ENCODE results near the gene MAP2K5.

MAP2K5 gene

DNA sequence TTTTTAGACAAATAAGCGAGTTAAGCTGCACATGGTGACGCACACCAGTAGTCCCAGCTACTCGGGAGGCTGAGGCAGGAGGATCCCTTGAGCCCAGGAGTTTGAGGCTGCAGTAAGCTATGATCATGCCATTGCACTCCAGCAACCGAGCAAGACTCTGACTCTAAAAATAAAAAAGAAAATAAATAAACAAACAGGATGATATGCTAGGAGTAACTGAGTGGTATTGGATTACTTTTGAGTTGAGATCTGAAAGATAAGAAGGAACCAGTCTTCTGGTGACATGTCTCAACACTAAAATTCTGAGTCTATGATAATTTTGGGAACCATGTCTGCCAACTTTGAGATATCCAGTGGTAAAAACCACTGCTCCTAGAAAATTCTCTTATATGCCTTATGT, 173.7 kb downstream of the MAP2K5 start:
- DNase-seq (ENCODE audit: low read depth): no peak
- TF ChIP-seq, protein P1, sequence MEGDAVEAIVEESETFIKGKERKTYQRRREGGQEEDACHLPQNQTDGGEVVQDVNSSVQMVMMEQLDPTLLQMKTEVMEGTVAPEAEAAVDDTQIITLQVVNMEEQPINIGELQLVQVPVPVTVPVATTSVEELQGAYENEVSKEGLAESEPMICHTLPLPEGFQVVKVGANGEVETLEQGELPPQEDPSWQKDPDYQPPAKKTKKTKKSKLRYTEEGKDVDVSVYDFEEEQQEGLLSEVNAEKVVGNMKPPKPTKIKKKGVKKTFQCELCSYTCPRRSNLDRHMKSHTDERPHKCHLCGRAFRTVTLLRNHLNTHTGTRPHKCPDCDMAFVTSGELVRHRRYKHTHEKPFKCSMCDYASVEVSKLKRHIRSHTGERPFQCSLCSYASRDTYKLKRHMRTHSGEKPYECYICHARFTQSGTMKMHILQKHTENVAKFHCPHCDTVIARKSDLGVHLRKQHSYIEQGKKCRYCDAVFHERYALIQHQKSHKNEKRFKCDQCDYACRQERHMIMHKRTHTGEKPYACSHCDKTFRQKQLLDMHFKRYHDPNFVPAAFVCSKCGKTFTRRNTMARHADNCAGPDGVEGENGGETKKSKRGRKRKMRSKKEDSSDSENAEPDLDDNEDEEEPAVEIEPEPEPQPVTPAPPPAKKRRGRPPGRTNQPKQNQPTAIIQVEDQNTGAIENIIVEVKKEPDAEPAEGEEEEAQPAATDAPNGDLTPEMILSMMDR (IDR thresholded peaks at IDR 0.05; ENCODE audit: control insufficient read depth, extremely low read depth, insufficient read depth): no peak
- H3K4me3 ChIP-seq (ENCODE audit: low read depth, low read length): no peak overlapping the region

DNA sequence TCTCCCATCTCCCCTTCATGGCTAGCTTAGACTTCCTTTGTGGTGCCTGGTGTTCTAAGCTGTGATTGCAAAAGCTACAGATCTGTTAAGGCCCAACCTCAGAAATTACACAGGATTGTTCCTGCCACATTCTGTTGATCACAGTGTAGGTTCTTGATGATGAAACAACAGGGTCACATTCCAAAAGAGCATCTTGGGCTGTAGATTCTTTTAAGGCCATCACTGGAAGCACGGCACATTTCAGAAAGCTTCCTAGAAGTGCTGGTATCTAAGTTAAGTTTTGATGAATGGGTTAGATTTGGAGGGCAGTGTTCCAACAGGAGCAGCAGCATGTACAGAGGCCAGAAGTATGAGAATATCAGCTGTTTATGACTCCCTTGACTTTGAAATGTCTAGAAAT, 175.3 kb downstream of the MAP2K5 start:
- no peak overlapping the region for H3K4me3 ChIP-seq (ENCODE audit: low read depth, low read length)
- no peak for DNase-seq (ENCODE audit: low read depth)
- TF ChIP-seq, protein P1 (IDR thresholded peaks at IDR 0.05; ENCODE audit: control insufficient read depth, extremely low read depth, insufficient read depth): no peak

DNA sequence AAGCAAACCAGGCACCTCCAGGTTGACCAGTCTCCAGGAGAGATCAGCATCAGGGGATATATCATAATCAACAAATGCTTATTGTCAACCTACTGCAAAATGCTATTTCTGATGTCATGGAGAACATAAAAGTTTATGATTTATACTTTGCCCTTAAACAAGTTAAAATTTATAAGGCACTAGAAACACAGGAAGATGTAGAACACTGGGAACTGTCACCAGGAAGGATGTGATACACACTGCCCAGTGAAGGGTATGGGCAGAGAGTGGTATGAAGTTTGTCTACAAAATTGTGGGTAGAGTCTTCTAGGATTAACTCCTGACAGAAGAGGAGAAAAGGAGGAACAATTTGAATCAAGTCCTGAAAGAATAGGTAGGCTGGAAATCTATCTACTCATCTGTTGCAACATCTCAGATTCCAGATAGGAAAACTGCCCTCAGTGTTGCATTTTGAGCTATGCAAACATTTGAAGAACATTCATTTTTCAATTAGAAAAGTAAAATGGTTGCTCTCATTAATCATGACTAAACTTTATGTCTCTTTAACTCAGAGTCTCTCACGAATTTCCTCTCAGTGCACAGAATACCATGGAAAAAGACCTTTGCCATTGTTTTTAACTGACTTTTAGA, 176.9 kb downstream of the MAP2K5 start:
- no peak for DNase-seq (ENCODE audit: low read depth)
- no peak overlapping the region for H3K4me3 ChIP-seq (ENCODE audit: low read depth, low read length)

DNA sequence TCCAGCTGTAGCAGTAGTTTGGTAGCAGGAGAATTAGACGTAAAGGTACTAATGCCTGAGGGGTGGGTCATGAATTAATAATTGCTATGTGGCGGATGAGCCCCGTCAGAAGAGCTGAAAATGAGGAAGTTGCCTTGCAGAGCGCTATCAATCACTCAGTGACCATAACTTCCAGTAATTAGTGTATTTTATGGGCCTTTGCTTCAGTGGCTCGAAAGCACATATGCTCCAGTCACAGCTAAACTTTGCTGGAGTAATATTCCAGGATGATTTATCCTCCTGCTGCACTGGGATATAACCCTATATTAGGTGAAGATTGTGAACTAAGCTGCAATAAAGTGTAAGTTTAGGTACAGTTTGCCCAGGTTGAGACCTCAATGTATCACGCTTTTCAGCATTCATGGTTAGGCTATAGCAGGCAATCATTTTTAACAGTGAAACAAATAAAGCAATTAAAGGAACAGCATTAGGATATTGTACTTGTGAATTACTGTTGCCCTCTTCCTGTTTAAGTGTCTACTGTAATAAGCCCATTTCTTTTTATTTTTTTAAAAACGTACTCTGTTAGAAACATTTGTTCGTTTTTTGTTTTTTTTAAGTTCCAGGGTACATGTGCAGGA, 178.2 kb downstream of the MAP2K5 start:
- H3K4me3 ChIP-seq (ENCODE audit: low read depth, low read length): no peak overlapping the region
- TF ChIP-seq, protein P1 (IDR thresholded peaks at IDR 0.05; ENCODE audit: control insufficient read depth, extremely low read depth, insufficient read depth): no peak
- DNase-seq (ENCODE audit: low read depth): no peak

More for the DNA sequence above, 176.9 kb downstream of the MAP2K5 start:
- TF ChIP-seq, protein P1 (IDR thresholded peaks at IDR 0.05; ENCODE audit: control insufficient read depth, extremely low read depth, insufficient read depth): no peak

DNA sequence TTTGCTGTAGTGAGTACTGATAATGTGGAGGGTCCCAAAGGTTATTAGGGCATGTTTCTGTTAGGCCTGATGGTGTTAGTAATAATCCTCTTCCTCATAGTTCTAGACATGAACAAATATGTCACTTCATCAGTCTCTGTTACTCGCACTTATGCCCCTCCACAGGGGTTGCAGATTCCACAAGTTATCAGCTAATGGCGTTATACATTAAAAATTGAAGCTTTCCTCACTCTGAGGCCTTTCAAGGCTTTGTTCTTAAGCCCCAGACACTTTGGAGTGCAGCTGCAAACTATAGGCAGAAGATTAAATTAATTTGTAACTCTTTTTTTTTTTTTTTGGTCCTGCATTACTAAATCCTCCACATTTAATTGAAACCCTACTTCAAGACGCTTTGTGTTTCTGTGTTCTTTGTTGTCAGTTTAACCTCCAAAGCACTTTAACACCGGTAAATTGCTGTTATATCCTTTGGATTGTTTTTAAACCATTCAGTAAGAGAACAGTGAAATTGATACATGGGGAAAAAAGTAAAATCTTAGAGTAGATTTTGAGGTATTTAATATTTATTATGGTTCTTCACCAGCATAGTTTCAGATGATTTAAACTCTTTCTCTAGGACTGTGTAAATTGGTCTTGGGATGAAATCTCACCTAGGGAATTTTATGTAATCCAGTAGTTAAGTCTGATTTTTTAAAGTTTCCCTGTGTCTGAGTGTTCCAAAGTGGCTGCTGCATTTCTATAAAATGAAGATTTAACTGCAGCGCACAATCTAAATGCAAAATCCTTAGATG, 179.7 kb downstream of the MAP2K5 start:
- no peak overlapping the region for H3K4me3 ChIP-seq (ENCODE audit: low read depth, low read length)
- DNase-seq (ENCODE audit: low read depth): no peak
- TF ChIP-seq, protein P1 (IDR thresholded peaks at IDR 0.05; ENCODE audit: control insufficient read depth, extremely low read depth, insufficient read depth): no peak

DNA sequence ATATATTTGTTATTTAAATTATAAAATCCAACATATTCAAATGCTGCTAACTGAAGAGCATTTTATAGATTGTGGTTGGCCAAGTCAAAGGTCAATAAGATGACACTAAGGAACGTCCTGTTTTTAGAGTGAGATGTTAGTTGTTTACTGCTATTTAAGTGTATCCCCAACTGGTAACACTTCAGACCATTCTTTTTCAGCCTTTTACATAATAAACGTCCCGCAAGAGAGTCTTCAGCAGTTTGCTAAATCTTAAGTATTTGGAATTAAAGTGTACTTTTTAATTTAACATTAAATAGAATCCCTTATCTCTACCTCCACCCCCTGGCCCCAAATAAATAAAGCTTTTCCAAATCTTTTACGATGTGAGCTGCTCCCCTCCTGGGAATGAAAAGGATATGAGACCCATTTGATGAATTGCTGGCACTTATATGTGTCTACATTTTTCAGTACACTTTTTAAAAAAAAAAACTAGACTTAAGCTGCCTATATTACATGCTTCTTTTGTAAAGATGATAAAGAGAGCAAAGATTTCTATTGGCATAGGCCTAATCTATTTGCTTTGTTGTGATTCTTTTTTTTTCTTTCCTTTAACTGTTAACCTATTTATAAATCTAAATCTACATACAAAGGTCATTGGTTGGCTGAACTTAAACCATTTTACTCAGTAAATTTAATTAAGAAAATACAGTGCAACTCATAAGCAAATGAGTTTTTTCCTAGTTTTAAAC, 181.0 kb downstream of the MAP2K5 start:
- TF ChIP-seq, protein P1 (IDR thresholded peaks at IDR 0.05; ENCODE audit: control insufficient read depth, extremely low read depth, insufficient read depth): no peak
- H3K4me3 ChIP-seq (ENCODE audit: low read depth, low read length): no peak overlapping the region
- DNase-seq (ENCODE audit: low read depth): no peak

Data from LNCaP clone FGC (cell line).